Measurements from ENCODE around the gene GLI3.
"Not testable (repeated sequence)": the region's sequence is repeated elsewhere in the genome, so short reads cannot be mapped to it uniquely, and the experiment has no call there.

GLI3 gene

DNA sequence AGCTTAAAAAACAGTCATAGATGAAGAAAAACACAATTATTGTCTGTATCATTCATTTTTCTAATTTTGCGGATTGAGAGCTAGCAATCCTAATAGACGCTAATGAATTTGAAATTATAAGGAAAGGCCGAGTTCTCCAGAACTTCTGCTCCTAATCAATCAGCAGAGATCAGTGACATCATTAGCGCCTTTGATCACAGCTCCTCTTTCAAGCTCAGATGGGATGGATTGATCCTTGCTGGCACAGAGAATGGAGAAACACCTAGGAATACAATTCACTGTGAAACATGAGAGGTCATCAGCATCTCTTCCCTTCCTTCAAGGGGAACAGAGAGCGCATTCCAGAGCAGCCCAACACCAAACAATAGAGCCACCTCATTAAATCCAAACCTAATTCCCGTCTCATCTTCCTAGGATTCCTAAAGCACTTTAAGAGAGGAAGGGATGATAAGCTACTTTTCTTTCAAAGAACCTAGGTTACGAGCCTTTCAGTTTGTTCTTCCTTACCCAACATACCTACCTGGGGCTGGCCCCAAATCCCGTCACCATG lies 24.4 kb downstream of the GLI3 start:
- no peak for DNase-seq (ENCODE audit: low read depth in 2 of 2, low spot score in 1 of 2)

DNA sequence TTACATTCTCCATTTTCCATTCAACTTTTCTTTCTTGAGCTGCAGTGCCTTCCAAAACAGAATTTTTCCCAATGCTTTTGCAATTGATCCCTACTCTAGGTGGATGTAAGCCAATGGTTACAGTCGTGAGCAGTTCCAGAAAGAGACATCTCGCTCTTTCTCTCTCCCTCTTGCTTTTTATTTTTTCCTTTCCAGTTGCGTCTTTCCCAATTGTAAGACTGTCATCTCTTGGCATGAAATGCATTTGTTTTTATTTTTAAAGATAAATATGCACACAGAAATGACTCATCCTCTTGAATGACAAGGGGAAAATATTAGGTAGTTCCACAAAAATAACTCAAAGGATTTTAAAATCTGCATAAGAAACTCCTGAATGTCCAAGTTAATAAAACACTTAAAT lies 25.1 kb downstream of the GLI3 start:
- no peak for DNase-seq (ENCODE audit: low read depth in 2 of 2, low spot score in 1 of 2)

DNA sequence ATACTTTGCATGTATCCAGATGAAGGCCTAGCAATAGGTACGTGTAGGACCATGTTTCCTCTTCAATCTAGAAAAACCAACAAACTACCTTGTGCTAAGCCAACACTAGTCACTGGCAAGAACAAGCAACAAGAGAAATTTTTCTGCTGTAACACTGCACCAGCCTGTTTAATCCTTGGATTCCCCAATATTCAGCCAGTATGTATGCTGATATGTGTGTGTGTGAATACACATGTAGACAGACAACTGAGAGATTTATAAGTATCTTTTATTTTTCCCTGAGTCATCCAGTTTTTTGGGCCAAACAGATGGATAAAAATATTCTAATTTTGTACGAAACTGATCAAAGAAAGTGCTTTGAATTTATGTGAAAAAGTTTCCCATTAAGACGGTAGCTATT lies 26.2 kb downstream of the GLI3 start:
- no peak for DNase-seq (ENCODE audit: low read depth in 2 of 2, low spot score in 1 of 2)

DNA sequence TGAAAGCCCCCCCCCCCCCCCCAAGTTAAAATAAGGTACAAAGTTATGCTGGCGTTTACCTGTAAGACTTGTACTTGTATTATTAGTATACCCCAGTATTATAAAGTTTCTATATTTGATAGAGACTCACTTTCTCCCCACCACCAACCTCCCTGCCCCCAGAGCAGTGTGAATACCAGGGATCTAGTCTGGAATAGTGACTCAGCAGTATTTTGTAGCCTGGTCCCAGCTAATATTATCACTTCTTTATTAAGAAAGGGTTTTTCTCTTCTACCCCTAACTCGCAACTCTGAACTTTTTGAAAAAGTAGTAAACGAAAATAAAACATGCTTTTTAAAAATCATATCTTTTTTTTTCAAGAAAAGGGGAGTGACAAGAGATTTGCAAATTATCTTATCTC lies 26.7 kb downstream of the GLI3 start:
- no peak for DNase-seq (ENCODE audit: low read depth in 2 of 2, low spot score in 1 of 2)

DNA sequence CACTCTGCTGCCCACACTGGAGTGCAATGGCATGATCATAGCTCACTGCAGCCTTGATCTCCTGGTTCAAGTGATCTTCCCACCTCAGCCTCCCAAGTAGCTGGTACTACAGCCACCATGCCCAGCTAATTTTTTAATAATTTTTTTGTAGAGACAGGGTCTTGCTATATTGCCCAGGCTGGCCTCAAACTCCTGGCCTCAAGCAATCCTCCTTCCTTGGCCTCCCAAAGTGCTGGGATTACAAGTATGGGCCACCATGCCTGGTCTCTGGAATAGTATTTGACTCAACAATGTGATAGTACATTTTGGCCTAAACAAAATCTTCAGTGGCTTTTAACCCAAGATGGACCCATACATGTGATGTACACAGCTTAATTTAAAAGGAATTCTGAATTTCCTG lies 27.9 kb downstream of the GLI3 start:
- DNase-seq (ENCODE audit: low read depth in 2 of 2, low spot score in 1 of 2) = not testable (repeated sequence)

DNA sequence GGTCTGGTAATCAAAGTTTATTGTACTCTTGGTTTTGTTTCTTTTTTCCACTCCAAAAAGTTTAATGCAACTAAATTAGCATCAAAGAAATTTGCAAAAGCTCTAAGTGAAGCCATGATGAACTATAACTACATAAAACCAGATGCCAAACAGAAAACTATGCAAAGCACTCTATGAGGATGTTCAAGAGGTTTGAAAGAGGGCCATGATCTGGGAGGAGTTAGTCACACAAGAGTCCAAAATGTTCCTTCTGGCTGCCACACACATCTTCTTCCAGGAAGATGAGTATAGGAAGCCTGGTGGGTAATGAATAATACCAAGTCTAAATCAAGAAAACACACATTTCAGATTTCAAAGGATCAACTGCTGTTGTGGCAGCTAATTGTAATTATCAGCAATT lies 28.4 kb downstream of the GLI3 start:
- no peak for DNase-seq (ENCODE audit: low read depth in 2 of 2, low spot score in 1 of 2)

DNA sequence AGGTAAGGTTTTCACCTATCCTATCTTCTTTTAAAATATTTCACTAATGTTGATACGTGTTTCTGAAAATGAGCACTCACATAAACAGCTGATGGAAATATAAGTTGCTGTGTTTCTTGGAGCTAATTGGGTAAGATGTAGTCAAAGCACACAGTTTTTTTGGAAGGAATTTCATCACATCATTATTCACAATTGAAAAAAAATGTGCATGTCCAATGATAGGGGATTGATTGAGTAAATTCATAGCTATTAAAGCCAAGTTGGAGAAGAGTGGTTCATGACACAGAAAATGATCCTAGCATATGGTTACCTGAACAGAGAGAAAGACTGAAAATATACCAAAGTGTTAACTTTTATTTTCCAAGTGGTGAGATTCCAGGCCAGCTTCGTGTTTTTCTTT lies 29.6 kb downstream of the GLI3 start:
- DNase-seq (ENCODE audit: low read depth in 2 of 2, low spot score in 1 of 2) = no peak

DNA sequence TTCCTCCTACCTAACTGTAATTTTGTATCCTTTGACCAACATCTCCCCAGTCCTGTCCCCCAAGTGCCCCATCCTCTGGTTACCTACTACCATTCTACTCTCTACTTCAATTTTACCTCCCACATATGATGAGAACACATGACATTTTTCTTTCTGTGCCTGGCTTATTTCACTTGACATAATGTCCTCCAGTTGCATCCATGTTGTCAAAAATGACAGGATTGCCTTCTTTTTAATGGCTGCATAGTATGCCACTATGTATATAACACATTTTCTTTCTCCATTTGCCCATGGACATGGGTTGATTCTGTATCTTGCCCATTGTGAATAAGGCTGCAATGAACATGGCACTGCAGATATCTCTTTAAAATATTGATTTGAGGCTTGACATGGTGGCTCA lies 33.7 kb downstream of the GLI3 start:
- DNase-seq (ENCODE audit: low read depth in 2 of 2, low spot score in 1 of 2) = no peak

DNA sequence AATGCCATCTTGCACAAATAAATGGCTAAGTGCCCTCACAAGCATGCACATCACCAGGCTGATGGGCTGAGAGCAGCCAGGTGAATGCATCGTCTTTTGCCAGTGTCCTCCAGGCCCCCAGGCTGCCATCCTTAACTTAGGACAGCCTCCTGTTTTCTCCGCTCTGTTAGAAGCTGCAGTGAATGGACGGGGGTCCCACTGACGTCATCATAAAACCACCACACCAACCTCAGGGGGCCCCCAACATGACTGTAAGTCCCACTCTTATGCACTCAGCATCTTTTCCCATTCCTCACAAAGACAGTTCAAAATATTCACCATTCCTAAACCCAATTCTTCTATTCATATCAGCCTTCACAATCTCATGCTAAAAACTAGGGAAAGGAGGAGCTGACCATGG lies 34.4 kb downstream of the GLI3 start:
- DNase-seq (ENCODE audit: low read depth in 2 of 2, low spot score in 1 of 2) = no peak

DNA sequence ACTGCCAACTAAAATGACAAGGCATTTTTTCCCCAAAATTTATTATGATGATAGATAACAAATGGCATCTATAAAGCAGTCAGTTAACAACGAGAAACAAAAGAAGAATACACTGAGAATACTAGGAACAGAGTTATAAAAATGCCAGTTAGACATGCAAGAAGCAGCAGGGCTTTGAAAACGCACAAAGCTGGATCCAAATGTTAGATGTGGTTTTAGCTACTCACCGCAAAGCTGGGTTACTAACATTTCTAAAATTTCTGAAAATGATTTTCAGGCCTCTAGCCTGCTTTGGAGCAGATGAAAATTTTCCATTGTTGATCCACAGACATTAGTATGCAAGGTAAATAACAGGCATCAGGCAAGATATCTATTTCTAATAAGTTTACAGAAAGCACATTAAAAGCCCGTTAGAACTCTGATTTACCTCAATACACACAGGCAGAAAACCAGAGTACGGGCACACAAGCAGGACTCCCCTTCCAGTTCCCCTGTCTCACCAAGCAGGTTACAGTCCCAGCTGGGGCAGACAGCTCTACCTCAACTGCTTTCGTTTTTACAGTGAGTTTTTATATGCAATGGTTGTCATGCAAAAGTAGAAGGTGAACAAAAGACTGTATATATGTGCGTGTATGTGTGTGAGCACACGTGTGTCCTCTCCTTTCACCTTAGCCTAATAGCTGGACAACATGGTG lies 37.9 kb downstream of the GLI3 start:
- no peak for DNase-seq (ENCODE audit: low read depth in 2 of 2, low spot score in 1 of 2)

DNA sequence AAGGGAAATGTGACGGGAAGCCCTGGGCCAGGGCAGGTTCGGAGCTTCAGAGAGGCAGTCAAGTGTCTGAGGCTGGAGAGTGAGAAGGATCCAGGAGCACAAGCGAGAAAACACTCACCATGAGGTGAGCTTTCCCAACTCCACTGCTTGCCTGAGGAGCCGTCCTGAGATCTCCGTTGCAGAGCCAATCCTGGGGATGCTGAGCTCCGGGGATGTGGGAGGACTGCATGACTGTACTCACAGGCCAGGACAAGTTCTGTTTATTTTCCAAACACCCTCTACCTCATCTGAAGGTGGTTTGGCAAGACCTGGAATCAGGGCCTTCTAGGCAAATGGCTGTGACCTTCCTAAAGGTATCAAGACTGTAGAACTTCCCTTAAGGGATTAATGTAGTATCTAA lies 38.7 kb downstream of the GLI3 start:
- no peak for DNase-seq (ENCODE audit: low read depth in 2 of 2, low spot score in 1 of 2)

DNA sequence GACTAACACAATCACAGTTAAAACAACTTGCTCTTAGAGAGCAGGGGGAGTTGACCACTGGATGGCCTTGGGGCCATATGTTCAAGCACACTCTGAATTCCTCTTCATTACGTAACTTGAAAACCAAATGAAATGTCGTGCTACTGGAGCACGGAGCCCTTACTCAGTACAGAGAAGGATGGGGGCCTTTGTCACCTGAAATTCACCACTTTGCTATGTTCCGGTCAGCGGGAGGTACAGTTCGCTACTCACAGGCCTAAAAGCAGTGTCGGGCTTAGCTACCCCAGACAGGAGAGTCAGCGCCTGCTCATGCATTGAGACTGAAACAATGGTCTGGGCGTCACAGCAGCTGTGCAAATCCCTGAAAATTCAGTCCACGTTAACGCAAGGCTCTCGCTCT lies 39.6 kb downstream of the GLI3 start:
- DNase-seq (ENCODE audit: low read depth in 2 of 2, low spot score in 1 of 2) = no peak

DNA sequence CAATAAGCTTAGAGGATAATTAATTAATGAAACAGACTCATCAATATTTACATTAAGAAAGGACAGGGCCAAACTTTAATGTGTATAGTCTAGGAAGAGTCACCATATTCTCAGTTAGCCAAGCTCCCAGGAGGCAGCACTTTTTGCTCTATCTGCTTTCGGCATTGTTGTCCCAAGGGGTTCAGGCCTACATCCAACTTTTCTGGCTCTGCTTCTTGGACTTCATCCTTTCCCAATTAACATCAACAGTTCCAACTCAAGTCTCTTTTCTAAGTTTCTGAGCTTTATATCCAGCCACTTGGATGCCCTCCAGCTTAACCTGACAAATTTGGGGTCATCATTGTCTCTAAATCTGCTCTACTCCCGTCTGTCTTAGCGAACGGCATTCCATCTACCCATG lies 42.8 kb downstream of the GLI3 start:
- no peak for DNase-seq (ENCODE audit: low read depth in 2 of 2, low spot score in 1 of 2)

DNA sequence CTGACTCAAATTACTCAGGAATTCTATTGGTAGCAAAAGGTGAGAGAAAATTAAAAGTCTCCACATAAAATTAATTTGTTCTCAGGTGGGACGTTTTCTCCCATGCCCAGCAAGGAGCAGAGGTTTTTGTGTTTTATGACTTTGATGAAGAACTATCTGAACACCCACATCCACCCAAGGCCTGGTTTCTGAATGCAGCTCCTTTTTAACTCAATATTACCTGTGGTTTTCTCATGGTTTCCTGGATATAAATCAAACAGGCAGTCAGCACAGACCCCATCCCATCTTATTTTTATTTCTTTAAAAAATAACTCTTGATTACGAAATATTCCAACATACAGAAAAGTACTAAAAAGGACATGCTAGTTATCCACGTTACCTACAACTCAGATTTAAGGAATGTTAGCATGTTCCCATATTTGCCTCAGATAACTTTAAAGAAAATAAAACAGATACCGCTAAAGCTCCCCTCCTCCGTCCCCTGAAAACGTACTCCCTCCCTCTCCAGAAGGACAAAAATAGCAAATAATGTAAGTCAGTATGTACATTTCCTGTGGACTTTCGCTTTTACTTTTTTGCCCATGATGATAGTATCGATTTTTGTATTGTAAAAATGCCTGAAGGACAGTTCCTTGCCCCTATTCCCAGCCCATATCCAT lies 43.4 kb downstream of the GLI3 start:
- DNase-seq (ENCODE audit: low read depth in 2 of 2, low spot score in 1 of 2) = no peak

DNA sequence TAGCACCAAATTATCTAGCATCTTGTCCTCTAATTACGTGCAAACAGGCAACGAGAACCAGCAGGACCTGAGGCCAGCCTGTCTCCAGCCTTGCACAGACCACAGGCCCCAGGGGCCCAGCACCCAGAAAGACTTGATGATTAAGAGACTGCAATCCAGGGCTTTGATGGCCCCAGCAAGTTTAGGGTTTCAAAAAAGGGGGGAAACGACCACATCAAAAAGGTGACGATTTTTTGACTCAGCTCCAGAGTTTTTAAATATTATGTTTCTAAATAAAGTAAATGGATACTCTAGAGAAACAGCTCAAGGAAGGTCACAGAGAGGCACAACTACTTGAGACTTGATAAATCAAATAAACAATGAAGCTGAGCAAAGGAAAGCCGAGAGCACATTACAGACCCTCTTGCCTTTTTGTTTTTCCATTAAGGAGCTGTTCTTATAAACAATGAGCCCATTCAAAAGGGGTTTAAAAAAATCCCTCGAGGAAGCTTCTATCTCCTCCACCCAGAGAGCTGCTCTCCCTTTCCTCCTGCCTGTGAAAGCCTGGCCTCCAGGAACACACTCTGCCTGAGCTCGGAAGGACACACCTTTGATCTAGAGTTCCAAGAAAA lies 44.1 kb downstream of the GLI3 start:
- DNase-seq (ENCODE audit: low read depth in 2 of 2, low spot score in 1 of 2) = no peak

DNA sequence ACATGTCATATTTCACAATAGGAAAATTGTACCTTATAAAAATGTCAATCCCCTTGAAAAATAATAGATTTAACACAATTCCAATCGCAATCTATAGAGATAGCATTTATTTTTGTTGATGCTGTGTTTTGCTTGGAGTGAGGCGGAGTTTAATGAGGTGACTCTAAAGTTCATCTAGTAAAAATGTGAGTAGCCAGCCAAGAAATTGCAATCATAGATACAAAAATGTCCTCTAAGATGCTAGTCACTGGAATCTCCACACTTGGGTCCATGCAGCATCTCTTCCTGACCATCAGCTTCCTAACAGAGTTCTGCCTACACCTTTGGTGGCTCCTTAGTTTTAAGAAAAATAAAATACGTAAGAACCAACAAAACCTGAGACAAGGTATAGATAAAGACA lies 44.9 kb downstream of the GLI3 start:
- no peak for DNase-seq (ENCODE audit: low read depth in 2 of 2, low spot score in 1 of 2)

DNA sequence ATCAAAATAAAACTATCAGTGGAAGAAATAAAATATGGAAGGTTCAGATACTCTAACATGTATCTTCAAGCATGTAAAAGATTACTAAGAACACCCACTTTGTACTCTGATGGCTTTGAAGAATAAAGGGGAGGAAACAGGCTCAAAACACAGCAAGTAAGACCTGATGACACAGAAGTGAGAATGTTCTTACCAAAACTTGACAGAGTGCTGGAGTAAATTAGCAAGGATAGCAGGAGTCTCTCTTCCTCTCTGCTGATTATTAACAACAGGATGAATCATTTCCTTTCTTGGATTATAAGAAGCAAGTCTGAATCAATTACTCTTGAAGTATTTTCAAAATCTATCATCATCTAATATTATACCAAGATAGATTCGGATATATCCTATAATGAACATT lies 47.5 kb downstream of the GLI3 start:
- DNase-seq (ENCODE audit: low read depth in 2 of 2, low spot score in 1 of 2) = no peak

DNA sequence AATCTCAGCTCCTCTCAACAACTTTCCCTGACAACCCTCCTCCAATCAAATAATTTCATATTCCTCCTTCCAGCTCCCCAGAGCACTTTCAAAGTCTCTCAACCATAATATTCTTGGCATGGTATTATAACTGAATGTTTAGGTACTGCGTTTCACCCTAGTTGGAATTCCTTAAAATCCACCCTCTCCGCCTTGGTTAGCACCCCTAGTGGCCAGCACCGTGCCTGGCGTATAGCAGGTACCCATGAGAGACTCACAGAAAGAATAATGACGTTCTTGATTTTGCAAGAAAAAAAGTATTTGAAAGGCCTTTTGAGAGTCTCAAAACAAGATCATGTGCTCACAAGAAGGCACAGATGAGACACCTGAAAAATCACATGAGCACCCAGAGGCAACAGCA lies 50.9 kb downstream of the GLI3 start:
- DNase-seq (ENCODE audit: low read depth in 2 of 2, low spot score in 1 of 2) = no peak

DNA sequence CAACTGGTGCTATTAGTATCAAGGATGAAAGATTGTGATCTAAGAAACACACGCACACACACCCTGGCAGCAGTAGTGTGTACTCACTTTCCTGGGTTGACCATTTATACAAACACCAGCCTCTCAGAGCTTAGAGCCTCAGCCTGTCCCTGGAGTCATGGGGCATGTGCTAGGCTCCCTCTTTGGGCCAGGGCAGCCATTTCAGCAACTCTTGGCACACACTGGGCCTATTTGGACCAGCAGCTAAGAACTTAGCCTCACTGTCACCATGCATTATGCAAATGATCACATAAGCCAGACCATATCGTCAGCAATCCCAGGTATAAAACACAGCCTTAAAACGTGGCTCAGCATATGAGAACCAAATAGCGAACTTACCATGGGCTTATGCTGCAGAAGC lies 51.3 kb downstream of the GLI3 start:
- DNase-seq (ENCODE audit: low read depth in 2 of 2, low spot score in 1 of 2) = no peak

DNA sequence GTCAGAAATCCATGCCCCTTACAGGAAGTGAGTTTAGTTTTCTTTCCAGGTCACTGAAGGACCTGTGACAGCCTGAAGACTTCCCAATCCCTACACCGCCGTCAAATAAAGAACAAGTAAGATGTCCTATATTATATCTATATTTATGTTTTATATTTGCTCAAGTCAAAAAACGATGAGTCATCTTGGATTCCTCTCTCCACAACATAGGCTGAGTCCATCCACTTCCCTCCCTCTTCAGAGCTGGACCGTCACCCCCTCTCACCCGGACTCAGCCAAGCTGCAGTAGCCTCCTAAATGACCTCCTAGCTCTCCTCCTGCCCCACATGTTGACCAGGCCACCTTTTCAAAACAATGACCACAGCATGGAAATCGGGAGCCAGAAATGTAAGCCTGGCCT lies 53.5 kb downstream of the GLI3 start:
- DNase-seq (ENCODE audit: low read depth in 2 of 2, low spot score in 1 of 2) = no peak

DNA sequence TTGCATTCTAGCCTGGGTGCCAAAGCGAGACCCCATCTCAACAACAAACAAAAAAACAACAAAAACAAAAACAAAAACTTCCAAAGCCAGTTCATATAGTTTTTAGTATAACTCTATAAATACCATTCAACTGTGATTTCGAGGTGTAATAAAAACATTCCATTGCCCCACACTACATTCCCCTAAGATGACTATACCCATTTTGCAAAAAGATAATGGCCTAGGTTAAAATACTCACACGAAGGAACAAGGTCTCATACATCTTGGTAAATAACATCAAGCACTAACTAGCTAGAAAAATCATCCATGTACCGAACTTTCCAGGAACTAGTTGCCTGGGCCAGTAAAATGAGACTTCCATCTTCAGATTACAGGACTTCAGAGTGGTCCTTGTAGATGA lies 55.4 kb downstream of the GLI3 start:
- DNase-seq (ENCODE audit: low read depth in 2 of 2, low spot score in 1 of 2) = no peak

DNA sequence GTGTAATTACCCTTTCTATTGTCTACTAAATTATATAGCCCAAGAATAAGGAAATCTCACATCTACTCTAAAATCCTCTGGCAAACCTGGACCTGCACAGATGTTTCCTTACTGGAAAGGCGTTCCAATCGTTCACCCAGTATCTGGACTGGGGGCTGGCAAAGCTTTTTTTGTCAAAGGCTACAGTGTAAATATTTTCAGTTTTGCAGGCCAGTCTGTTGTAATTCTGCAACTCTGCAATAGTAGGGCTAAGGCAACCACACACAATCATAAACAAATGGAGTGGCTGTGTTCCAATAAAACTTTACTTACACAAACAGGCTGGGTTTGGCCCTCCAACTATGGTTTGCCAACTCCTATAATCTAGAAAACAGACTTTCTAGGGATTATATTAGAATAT lies 56.2 kb downstream of the GLI3 start:
- no peak for DNase-seq (ENCODE audit: low read depth in 2 of 2, low spot score in 1 of 2)

DNA sequence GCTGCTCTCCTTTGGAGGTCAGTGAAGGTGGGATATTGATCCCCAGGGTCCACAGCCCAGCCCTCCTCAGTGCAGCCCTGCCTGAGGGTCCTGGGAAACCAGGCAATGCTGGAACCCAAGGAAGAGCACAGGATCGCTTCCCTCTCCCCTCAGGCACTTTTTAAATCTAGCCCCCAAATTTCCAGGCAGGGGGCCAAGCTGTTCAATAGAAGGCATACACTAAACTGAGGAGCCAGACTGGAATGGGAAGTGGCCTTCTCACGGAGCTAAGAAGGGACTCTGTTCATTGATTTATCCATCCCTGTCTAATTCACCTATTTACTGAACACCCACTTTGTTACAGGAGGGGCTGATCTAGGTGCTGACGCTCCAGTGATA lies 60.3 kb downstream of the GLI3 start:
- DNase-seq (ENCODE audit: low read depth in 2 of 2, low spot score in 1 of 2) = no peak
